Fibroblast of the aortic adventitia (primary cell): ENCODE data around the gene ZFAND3. TPM values are rescaled to one million over a fixed set of nuclear protein-coding genes. Genes with fewer than 3 reads are reported as not detected.
"Not testable (repeated sequence)": the region's sequence is repeated elsewhere in the genome, so short reads cannot be mapped to it uniquely, and the experiment has no call there.

Source experiments
- DNase-seq: peaks from one replicate; pipeline ENCODE4 v3.0.0-alpha.2; 2010; ENCODE audit warnings: low read depth
- H3K4me3 ChIP-seq: 2 replicates; pipeline ENCODE4 v1.5.1; 2011; ENCODE audit warnings: low read depth, mild to moderate bottlenecking, control low read depth, low read length, moderate library complexity
- CTCF ChIP-seq: IDR thresholded peaks from 2 replicates; pipeline ENCODE4 v1.5.1; 2011; ENCODE audit warnings: mild to moderate bottlenecking, low read length, control low read depth, inconsistent platforms; ENCODE audit not compliant: insufficient read depth
- total RNA-seq: library from RNA; depleted of rRNA; stranded (reverse); fragments of >200 nt; gene quantifications from 2 replicates; pipeline ENCODE4 v1.2.3, GENCODE V29; 2012; ENCODE audit warnings: low replicate concordance

Gene ZFAND3
- total RNA-seq, 1 donor, result 31.3 TPM

DNA sequence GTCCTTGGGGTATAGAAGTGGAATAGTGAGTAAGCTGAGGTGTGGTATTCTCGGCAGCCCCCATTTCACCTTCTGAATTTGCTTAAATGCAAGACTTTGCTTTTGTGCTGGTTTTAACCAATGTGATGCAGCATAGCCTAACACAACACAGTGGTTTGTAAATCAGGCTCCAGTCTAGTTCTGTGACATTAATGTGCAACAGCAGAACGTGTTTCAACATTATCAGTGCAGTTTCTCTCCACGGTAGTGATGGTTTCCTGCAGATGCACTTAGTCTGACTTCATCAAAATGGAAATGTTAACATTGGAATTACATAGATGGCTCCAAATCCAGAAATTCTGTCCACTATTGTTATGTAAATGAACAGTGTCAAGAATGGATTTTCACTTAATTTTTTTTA is 139.5 kb downstream of the ZFAND3 start:
- H3K4me3 ChIP-seq, result no peak overlapping the region
- no peak for TF ChIP-seq CTCF
- no peak for DNase-seq

DNA sequence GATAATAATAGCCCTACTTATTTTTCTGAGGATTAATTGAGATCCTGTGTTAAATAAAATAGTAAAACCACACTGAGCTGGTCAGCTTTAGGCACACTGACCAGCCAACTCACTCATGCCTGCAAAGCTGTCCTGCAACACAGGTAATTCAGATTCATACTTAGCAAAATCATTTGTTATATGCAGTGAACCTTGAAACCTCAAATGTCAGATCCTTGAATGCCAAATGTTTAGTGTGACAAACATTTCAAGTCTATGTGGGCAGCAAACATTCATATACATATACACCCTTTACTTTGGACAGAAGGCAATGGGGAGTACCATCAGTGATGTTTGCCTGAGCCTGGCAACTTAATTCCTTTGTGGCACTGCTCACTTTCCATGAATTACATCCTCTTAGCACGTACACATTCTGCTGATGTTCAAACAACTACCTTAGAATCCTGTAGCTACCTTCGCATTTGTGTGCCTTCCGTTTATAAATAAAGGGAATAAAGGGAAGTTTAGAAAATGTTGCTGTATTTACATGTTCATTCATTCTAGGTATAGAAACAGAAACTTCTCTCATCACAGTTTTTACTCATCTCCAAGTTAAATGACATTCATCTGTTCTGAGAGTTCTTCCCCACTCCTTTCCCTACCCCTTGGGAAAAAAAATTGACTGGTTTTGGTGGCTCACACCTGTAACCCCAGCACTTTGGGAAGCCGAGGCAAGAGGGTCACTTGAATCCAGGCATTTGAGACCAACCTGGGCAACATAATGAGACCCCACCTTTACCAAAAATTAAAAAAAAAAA is 140.8 kb downstream of the ZFAND3 start:
- TF ChIP-seq CTCF, result no peak
- no peak for DNase-seq
- no peak overlapping the region for H3K4me3 ChIP-seq

GRCh38 chr6:37962481-37963080 is 143.1 kb downstream of the ZFAND3 start:
- H3K4me3 ChIP-seq, DNase-seq: not testable (repeated sequence)

GRCh38 chr6:37965964-37966676 is 146.6 kb downstream of the ZFAND3 start:
- peak; percentile 75 for DNase-seq
- no peak for TF ChIP-seq CTCF
- H3K4me3 ChIP-seq, result no peak overlapping the region

GRCh38 chr6:37966801-37967200 is 147.3 kb downstream of the ZFAND3 start:
- TF ChIP-seq CTCF, result no peak
- no peak for DNase-seq
- no peak overlapping the region for H3K4me3 ChIP-seq

GRCh38 chr6:37967651-37968050 is 148.1 kb downstream of the ZFAND3 start:
- no peak for TF ChIP-seq CTCF
- H3K4me3 ChIP-seq, result no peak overlapping the region
- no peak for DNase-seq

GRCh38 chr6:37971266-37971665 is 151.7 kb downstream of the ZFAND3 start:
- no peak for TF ChIP-seq CTCF
- H3K4me3 ChIP-seq, result no peak overlapping the region
- peak; percentile 16 for DNase-seq
